HG03060 (cell line): ENCODE data around the gene PPARG.
"Not testable (repeated sequence)": the region's sequence is repeated elsewhere in the genome, so short reads cannot be mapped to it uniquely, and the experiment has no call there.

ENCODE experiments used
- ATAC-seq: cut with Tn5 transposase; IDR thresholded peaks from one replicate; pipeline ENCODE4 v1.9.1; 2021; ENCODE audit warnings: low read depth, moderate number of reproducible peaks; ENCODE audit not compliant: unreplicated experiment

The PPARG gene

DNA sequence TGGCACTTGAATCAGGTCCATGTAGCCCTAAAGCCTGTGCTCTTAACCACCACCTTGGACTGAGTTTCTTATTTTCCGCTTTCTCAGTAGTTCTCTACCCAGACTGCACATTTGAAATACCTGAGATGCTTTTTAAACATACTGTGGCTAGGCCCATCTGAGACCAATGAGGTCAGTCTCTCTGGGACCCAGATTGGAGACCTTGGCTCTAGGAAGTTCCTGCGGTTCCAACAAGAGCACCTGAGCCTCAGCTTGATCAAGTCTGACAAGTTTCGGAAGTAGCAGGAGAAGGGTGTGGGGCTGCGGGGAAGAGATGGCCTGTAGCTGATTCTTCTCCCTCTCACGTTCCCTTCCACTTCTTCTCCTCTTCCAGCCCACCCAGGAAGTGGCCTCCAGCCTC lies 183.9 kb downstream of the PPARG start:
- no peak for ATAC-seq

DNA sequence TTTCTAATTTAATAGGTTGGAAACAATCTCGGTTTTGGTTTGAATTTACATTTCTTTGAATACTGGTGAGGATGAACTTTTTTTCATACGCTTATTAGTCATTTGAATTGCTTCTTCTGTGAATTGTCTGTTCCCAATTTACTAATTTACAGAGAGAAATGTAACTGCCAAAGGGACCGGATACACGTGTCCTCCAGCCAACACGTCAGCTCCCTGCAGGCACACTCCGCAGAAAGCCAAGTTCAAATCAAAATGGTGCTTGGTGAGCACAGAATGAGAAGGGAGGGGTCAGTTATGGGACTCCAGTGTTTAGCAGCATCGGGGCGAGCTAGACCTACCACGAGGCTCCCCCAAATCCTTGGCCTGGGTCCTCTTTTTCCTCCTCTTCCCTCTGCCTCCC lies 184.6 kb downstream of the PPARG start:
- no peak for ATAC-seq

DNA sequence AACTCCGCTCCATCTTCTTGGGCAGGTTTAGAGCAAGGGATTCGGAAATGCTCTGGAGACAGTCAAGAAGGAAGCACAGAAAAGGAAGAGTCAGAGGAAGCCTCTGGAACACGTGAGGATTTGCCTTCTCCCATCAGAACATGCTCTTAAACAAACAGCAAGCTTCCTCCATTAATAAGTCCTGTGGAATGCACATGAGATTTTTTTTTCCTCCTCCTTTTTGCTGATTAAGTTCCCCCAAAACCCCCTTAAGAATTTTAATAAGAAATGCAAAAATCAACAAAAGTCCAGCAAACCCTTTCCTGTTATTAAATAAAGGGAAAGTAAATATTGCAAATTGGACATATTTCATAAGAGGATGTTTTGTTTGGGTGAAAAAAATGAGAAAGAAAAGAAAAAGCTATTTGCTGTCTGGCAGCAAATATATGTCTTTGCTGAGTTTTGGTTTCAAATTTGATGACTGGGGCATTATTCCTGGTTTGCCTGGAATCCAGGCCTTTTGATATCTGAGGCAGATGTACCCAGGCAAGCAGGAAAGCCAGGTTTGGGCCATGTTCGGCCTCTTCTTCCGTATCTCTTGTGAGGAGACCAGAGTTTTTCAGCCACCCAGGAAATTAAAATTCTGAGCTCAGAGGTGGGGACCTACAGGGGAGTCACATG lies 187.5 kb downstream of the PPARG start:
- ATAC-seq, result no peak

DNA sequence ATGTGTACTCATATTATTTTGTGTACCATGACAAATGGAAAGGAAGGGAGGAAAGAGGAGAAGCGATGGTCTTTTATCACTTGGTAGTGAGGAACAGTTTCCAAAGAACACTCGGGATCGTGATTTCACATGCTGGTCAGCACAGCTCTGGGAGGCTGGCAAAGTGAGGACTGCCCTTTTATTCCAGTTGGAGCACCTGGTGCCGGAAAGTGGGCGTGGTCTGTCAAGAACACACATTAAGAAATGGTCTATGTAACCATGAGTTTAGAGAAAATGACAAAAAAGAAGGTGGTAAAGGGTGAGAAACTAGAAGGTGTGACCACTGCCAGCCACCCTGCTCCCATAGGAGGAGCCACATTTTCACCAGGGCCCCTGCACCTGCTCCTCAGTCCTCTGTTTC lies 188.4 kb downstream of the PPARG start:
- no peak for ATAC-seq

DNA sequence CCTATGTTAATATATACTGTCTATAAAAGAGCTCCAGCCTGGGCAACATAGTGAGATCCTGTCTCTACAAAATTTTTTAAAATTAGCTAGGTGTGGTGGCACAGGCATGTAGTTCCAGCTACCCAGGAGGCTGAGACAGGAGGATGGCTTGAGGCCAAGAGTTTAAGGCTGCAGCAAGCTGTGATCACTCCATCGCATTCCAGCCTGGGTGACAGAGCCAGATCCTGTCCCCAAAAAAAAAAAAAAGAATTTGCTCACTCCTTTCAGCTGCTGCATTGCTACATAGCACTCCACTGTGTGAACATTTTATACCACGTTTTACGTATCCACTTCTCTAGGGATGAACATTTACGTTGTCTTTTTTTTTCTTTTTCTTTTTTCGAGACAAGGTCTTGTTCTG lies 189.5 kb downstream of the PPARG start:
- no peak for ATAC-seq

DNA sequence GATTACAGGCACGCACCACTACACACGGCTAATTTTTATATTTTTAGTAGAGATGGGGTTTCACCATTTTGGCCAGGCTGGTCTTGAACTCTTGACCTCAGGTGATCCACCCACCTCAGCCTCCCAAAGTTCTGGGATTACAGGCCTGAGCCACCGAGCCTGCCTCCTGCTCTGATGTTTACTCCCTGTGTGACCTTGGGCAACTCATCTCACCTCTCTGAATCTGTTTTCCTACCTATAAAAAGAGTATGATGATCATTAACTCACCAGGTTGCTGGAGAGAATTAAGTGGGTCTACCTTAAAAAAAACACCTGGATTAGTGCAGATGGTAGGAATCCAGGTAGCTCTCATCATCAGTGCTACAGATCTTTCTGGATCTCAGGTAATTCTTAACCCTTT lies 190.3 kb downstream of the PPARG start:
- ATAC-seq, result not testable (repeated sequence)

DNA sequence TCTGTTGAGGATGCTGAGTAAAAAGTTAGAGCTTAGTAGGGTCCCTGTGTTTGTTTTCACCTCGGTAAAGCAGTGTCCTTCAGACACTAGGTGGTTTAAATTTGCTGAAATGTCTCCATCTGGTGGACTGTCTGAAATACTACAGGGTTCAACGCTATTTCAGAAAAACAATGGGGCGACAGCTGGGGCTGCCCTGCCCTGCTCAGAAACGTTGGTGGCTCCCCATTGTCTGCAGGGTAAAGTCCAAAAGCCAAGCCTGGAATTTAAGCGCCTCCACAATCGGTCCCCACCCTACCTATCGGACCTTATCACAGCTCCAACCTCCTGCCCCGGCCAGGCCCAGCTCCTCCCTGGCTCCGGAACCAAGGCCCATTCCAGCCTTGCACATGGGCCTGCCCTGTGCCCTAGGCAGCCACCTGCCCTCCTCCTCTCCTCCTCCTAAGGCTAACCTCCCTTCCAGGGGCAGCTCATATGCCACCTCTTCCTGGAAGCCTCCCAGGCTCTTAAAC lies 191.1 kb downstream of the PPARG start:
- ATAC-seq, result no peak

DNA sequence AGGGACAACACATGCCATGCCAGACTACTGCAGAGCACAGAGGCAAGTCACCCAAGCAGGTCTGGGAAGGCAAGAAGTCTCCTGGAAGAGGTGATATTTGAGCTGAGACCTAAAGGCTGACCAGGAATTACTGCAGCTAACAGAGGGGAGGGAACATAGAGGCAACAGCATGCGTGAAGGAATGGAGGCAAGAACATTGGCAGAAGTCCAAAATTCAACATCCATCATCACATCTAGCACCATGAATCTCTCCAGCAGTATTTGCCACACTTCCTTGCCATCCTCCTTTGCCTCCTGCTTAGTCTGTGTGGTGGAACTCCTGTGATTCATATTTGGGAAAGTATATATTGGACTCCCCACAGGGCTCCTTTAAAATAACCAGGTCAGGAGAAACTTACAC lies 194.5 kb downstream of the PPARG start:
- no peak for ATAC-seq

DNA sequence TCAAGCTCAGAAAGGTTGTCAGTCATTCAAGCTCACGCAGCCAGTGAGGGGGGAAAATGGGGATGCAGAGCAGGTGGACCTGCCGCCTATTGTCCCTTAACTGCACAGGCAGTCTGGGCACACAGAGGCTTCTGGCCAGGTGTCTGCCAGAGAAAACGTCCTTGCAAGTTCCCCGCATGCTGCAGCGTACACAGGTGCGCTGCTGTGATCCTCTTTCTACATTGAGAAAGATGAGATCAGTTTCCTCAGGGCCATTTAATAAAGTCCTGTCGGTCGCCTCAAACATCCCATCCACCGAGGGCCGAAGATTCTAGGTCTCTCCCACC lies 195.0 kb downstream of the PPARG start:
- ATAC-seq, result no peak
